ENCODE results near the gene SULF2. TPM values are rescaled to one million over a fixed set of nuclear protein-coding genes. Genes with fewer than 3 reads are reported as not detected.

The SULF2 gene
- total and polyA plus RNA-seq, 2 of the 13 experiments (the other 11 are each of a cell fraction or from before 2014, with no cell fraction given): 7.2 to 50.9 TPM

DNA sequence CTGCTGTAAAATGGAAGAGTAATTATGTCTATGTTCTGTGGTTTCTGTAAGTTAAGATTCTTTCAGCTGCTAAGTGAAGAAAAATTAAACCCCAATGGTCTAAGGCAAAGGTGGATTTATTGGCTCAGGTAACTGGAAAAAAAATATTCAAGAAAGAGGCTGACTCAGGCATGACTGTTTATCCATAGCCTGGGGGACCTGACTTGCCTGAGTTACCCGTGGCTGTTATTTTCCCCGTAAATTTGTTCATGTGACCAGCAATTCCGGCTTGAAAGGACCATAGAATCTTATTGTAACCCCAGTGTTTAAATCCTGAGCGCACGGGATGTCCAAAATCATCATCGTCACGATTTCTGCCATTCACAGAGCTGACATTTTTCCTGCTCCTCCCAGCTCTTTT, 32.3 kb upstream of the SULF2 start:
- in situ Hi-C loops (cut with HindIII; ENCODE audit: extremely low pct_ligation_motif_present, low pct_unique_long_range_greater_than_20kb) (no loop called here), intact Hi-C loops (cut with micrococcal nuclease; ENCODE audit: unreplicated experiment) (no loop called here)
- Histone ChIP-seq H3K36me3 (replicated peaks in 1 of 2; ENCODE audit: control insufficient read depth in 1 of 2, insufficient read depth in 2 of 2, low read length in 2 of 2) (no peaks in the 10 kb centered on the region), H3K4me1 (ENCODE audit: insufficient read depth, low read length) (no peaks in the 10 kb centered on the region), H3K9ac (ENCODE audit: insufficient read depth, low read depth, low read length) (no peak overlapping the region), H3K79me2 (ENCODE audit: insufficient read depth, low read length) (no peaks in the 10 kb centered on the region), H3K4me3 (replicated peaks in 1 of 3; ENCODE audit: insufficient read depth in 1 of 3, low read depth in 2 of 3, low read length in 3 of 3) (no peak overlapping the region), H3K27ac (ENCODE audit: extremely low read length, insufficient read depth, low read length) (no peak overlapping the region), H3K27me3 (ENCODE audit: control insufficient read depth in 1 of 2, insufficient read depth in 2 of 2, low read length in 2 of 2) (peaks cover 2 to 54% of the 10 kb centered on the region in 2 experiments; a peak in 4 of 5 replicates), H4K20me1 (ENCODE audit: insufficient read depth, low read length) (no peaks in the 10 kb centered on the region), H2AFZ (ENCODE audit: low read length) (no peak overlapping the region), H3K4me2 (ENCODE audit: low read depth, low read length) (no peak overlapping the region), H3K9me3 (ENCODE audit: low read length) (no peaks in the 10 kb centered on the region)
- FAIRE-seq: no peak
- 37% methylated on average over 7 of the region's 7 CpGs for WGBS (ENCODE audit: low lambda C conversion rate)
- ChIA-PET CTCF (ENCODE audit: low intra/inter-chr PET ratio, low total read pairs) (no interaction called here), POLR2A (no interaction called here)
- BruUV-seq (replicated peaks): no TSS peak
- DNase-seq (ENCODE audit: low spot score): no peak
- no peak for ATAC-seq
- TF ChIP-seq TEAD3 (CRISPR knock-in tag; optimal IDR thresholded peaks at IDR 0.05; ENCODE audit: borderline replicate concordance): no peak
- no peak for TF ChIP-seq ZBTB7A (CRISPR knock-in tag; IDR thresholded peaks at IDR 0.05)
- no peak for TF ChIP-seq BCL6 (CRISPR knock-in tag; IDR thresholded peaks at IDR 0.05)
- no peak for TF ChIP-seq NFYC (CRISPR knock-in tag; IDR thresholded peaks at IDR 0.05)
- TF ChIP-seq ZNF589 (CRISPR knock-in tag; conservative IDR thresholded peaks at IDR 0.05): no peak
- no peak for TF ChIP-seq MED1 (CRISPR knock-in tag; IDR thresholded peaks at IDR 0.05)
- TF ChIP-seq POLR2AphosphoS5 (IDR thresholded peaks at IDR 0.05; ENCODE audit: low read depth, low read length): no peak
- TF ChIP-seq HCFC1 (IDR thresholded peaks at IDR 0.05; ENCODE audit: low read depth, low read length): no peak
- TF ChIP-seq SRF (IDR thresholded peaks at IDR 0.05; ENCODE audit: low read depth, low read length): no peak
- TF ChIP-seq ISL2 (CRISPR knock-in tag; IDR thresholded peaks at IDR 0.05): no peak
- TF ChIP-seq EHMT2 (IDR thresholded peaks at IDR 0.05; ENCODE audit: borderline replicate concordance, low read depth, low read length): no peak
- no peak for TF ChIP-seq ELF4 (CRISPR knock-in tag; IDR thresholded peaks at IDR 0.05; ENCODE audit: borderline replicate concordance)
- TF ChIP-seq ZNF567 (CRISPR knock-in tag; IDR thresholded peaks at IDR 0.05; ENCODE audit: borderline replicate concordance): no peak
- TF ChIP-seq RFXANK (CRISPR knock-in tag; IDR thresholded peaks at IDR 0.05): no peak
- TF ChIP-seq, protein P1, sequence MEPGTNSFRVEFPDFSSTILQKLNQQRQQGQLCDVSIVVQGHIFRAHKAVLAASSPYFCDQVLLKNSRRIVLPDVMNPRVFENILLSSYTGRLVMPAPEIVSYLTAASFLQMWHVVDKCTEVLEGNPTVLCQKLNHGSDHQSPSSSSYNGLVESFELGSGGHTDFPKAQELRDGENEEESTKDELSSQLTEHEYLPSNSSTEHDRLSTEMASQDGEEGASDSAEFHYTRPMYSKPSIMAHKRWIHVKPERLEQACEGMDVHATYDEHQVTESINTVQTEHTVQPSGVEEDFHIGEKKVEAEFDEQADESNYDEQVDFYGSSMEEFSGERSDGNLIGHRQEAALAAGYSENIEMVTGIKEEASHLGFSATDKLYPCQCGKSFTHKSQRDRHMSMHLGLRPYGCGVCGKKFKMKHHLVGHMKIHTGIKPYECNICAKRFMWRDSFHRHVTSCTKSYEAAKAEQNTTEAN (CRISPR knock-in tag; conservative IDR thresholded peaks at IDR 0.05): no peak
- TF ChIP-seq ZNF530 (CRISPR knock-in tag; IDR thresholded peaks at IDR 0.05; ENCODE audit: low read depth): no peak
- no peak for TF ChIP-seq ZNF512B (CRISPR knock-in tag; IDR thresholded peaks at IDR 0.05; ENCODE audit: borderline replicate concordance)
- TF ChIP-seq POLR2G (IDR thresholded peaks at IDR 0.05; ENCODE audit: low read depth, low read length): no peak
- TF ChIP-seq, protein P2, sequence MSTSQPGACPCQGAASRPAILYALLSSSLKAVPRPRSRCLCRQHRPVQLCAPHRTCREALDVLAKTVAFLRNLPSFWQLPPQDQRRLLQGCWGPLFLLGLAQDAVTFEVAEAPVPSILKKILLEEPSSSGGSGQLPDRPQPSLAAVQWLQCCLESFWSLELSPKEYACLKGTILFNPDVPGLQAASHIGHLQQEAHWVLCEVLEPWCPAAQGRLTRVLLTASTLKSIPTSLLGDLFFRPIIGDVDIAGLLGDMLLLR (CRISPR knock-in tag; IDR thresholded peaks at IDR 0.05): no peak

Data from HepG2 (cell line).